Measurements from ENCODE around the gene FUT6.
"Not testable (repeated sequence)": the region's sequence is repeated elsewhere in the genome, so short reads cannot be mapped to it uniquely, and the experiment has no call there.

The FUT6 gene

GRCh38 chr19:5784581-5785147 is 54.8 kb downstream of the FUT6 start, which contains the start of gene PRR22:
Gene PRR22, minus strand, starts transcription at chr19:5784746. Its CDS starts 86 bp downstream, at chr19:5784660.
- H3K4me3 ChIP-seq (ENCODE audit: low read length) = no peak within 1 kb of the TSS
- TF ChIP-seq ZNF274 (IDR thresholded peaks at IDR 0.05; ENCODE audit: low read depth, low read length) = no peak

GRCh38 chr19:5782945-5783919 is 56.3 kb downstream of the FUT6 start:
- TF ChIP-seq ZNF274 (IDR thresholded peaks at IDR 0.05; ENCODE audit: low read depth, low read length) = no peak

GRCh38 chr19:5782322-5782721 is 57.2 kb downstream of the FUT6 start:
- no peak for TF ChIP-seq ZNF274 (IDR thresholded peaks at IDR 0.05; ENCODE audit: low read depth, low read length)
- no peak overlapping the region for H3K4me3 ChIP-seq (ENCODE audit: low read length)

More at GRCh38 chr19:5782945-5783919, 56.3 kb downstream of the FUT6 start:
- H3K4me3 ChIP-seq (ENCODE audit: low read length) = no peak overlapping the region

- H3K4me3 ChIP-seq (ENCODE audit: low read length) = not testable (repeated sequence)
Observed at GRCh38 chr19:5780916-5781315, 58.6 kb downstream of the FUT6 start.

Data from GM08714 (cell line).